ENCODE measurements around the gene MIF.

- TF ChIP-seq CTCF (IDR thresholded peaks at IDR 0.05; ENCODE audit: borderline replicate concordance, extremely low read depth, low read length, poor library complexity, severe bottlenecking) (no peak), EZH2 (IDR thresholded peaks at IDR 0.05; ENCODE audit: borderline replicate concordance, low read depth, low read length, severe bottlenecking) (no peak)
These were observed 37.2 kb upstream of the MIF start for GRCh38 chr22:23856721-23857605.
